AG04449 (cell line): ENCODE results near the gene PRKAB1.

ENCODE experiments used
- CTCF ChIA-PET: fragments of 350-600 bp; formaldehyde crosslinking; extraction: SDS; loops from one replicate; lab custom pipeline; 2021; ENCODE audit warnings: antibody characterized with exemption; lab: Yijun Ruan, JAX
- POLR2A ChIA-PET: fragments of 400-600, 350-600 bp; formaldehyde crosslinking; extraction: SDS; loops from one replicate; lab custom pipeline; 2020; ENCODE audit warnings: antibody characterized with exemption, inconsistent platforms; lab: Yijun Ruan, JAX
- DNase-seq: peaks from one replicate; pipeline ENCODE4 v3.0.0-alpha.2; 2010; ENCODE audit warnings: low read depth, low spot score
- H3K4me3 ChIP-seq: 2 replicates; pipeline ENCODE4 v1.5.1; 2011; ENCODE audit warnings: low read depth, mild to moderate bottlenecking, control low read depth, low read length
- CTCF ChIP-seq: IDR thresholded peaks from one replicate; pipeline ENCODE4 v1.5.1; 2011; ENCODE audit warnings: mild to moderate bottlenecking, moderate library complexity, low read length, control low read depth, inconsistent platforms; ENCODE audit not compliant: insufficient read depth; ENCODE audit errors: missing control alignments

The PRKAB1 gene

GRCh38 chr12:119683816-119684215 is 15.9 kb downstream of the PRKAB1 start:
- no peak for DNase-seq
- H3K4me3 ChIP-seq: no peak overlapping the region
- ChIA-PET POLR2A (no interaction called here), CTCF (interaction anchor here (3.1 kb wide), 1 partner anchor 16 kb away, joined by 14 read pairs; the partner anchor contains the start of gene PRKAB1)
- TF ChIP-seq CTCF: no peak

- no peak for DNase-seq
- ChIA-PET CTCF (interaction anchor here (3.3 kb wide), 1 partner anchor 11 kb away, joined by 13 read pairs; no protein-coding TSS in a partner anchor), POLR2A (no interaction called here)
Observed at GRCh38 chr12:119684711-119685369, 16.9 kb downstream of the PRKAB1 start.

GRCh38 chr12:119685375-119685774 is 17.4 kb downstream of the PRKAB1 start:
- no peak overlapping the region for H3K4me3 ChIP-seq
- no peak for DNase-seq
- ChIA-PET POLR2A (no interaction called here), CTCF (interaction anchor here (3.3 kb wide), 1 partner anchor 10 kb away, joined by 13 read pairs; no protein-coding TSS in a partner anchor)
- TF ChIP-seq CTCF: no peak

More at GRCh38 chr12:119684711-119685369, 16.9 kb downstream of the PRKAB1 start:
- TF ChIP-seq CTCF: no peak
- no peak overlapping the region for H3K4me3 ChIP-seq

- no peak for DNase-seq
- POLR2A ChIA-PET: no interaction called here
- TF ChIP-seq CTCF: no peak
- H3K4me3 ChIP-seq: no peak overlapping the region
- CTCF ChIA-PET: interaction anchor here (1.5 to 3.3 kb wide), 2 partner anchors 9 to 95 kb away, joined by 5 to 13 read pairs; no protein-coding TSS in a partner anchor
Observed at GRCh38 chr12:119686355-119686754, 18.4 kb downstream of the PRKAB1 start.

GRCh38 chr12:119686776-119687175 is 18.8 kb downstream of the PRKAB1 start:
- POLR2A ChIA-PET: no interaction called here
- CTCF ChIA-PET: interaction anchor here (1.5 to 3.3 kb wide), 2 partner anchors 9 to 95 kb away, joined by 5 to 13 read pairs; no protein-coding TSS in a partner anchor
- no peak for TF ChIP-seq CTCF
- DNase-seq: no peak
- H3K4me3 ChIP-seq: no peak overlapping the region

- DNase-seq: no peak
- ChIA-PET CTCF (interaction anchor here (0.9 to 3.3 kb wide), 3 partner anchors 8 to 94 kb away, joined by 3 to 13 read pairs (median 5); no protein-coding TSS in a partner anchor), POLR2A (no interaction called here)
- no peak overlapping the region for H3K4me3 ChIP-seq
- TF ChIP-seq CTCF: no peak
Observed at GRCh38 chr12:119687406-119687805, 19.5 kb downstream of the PRKAB1 start.
